Measurements from ENCODE around the gene ZFP69. TPM values are rescaled to one million over a fixed set of nuclear protein-coding genes. Genes with fewer than 3 reads are reported as not detected.

ZFP69 gene
- total and polyA plus RNA-seq, 10 of the 15 experiments (the other 5 are each of a cell fraction or from before 2014, with no cell fraction given) = 1.9 to 6.4 (median 3.7) TPM

DNA sequence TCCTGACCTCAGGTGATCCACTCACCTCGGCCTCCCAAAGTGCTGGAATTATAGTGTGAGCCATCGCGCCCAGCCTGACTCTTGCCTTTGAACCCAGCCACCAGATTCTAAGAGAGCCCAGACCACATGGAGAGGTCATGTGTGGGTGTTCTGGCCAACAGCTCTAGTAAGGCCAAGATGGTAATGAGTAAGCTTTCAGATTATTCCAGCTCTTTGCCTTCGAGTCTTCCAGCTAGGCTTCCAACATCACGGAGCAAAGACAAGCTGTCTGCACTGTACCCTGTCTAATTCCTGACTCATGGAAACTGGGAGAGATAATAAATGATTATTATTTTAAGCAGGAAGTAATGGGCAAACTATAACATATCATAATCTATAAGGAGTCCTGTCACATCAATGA, 41.6 kb upstream of the ZFP69 start:
- Histone ChIP-seq H3K9ac (ENCODE audit: control insufficient read depth, insufficient read depth, low read length) (no peak overlapping the region), H3K9me3 (replicated peaks; ENCODE audit: control insufficient read depth, insufficient read depth, low read length) (no peaks in the 10 kb centered on the region; the same call in 1 of the 3 replicates), H3K36me3 (ENCODE audit: control insufficient read depth in 2 of 2, insufficient read depth in 2 of 2, low read length in 1 of 2) (no peaks in the 10 kb centered on the region), H3K27ac (ENCODE audit: control insufficient read depth, insufficient read depth) (no peak overlapping the region), H3K27me3 (replicated peaks in 1 of 2; ENCODE audit: control insufficient read depth in 2 of 2, insufficient read depth in 2 of 2, low read length in 1 of 2) (no peaks in the 10 kb centered on the region), H2AFZ (ENCODE audit: control insufficient read depth, low read depth, low read length) (no peak overlapping the region), H3K4me2 (ENCODE audit: control insufficient read depth, insufficient read depth) (no peak overlapping the region), H3K79me2 (ENCODE audit: control insufficient read depth, insufficient read depth, low read length) (no peaks in the 10 kb centered on the region), H3K4me3 (no peak overlapping the region), H4K20me1 (ENCODE audit: control insufficient read depth, insufficient read depth) (no peaks in the 10 kb centered on the region), H3K4me1 (ENCODE audit: control insufficient read depth, insufficient read depth, low read length) (no peaks in the 10 kb centered on the region)
- FAIRE-seq (no peak), ATAC-seq (no peak), DNase-seq (ENCODE audit: low read depth, low spot score) (no peak)
- no peak for TF ChIP-seq EZH2 (IDR thresholded peaks at IDR 0.05; ENCODE audit: borderline replicate concordance, control insufficient read depth, low read depth, low read length)
- TF ChIP-seq KLF5 (IDR thresholded peaks at IDR 0.05; ENCODE audit: partially characterized antibody) = no peak
- TF ChIP-seq RELA (IDR thresholded peaks at IDR 0.05; ENCODE audit: borderline replicate concordance, partially characterized antibody) = no peak
- TF ChIP-seq RFX5 (IDR thresholded peaks at IDR 0.05; ENCODE audit: low read depth, low read length) = no peak
- no peak for TF ChIP-seq ZZZ3 (IDR thresholded peaks at IDR 0.05; ENCODE audit: control insufficient read depth, insufficient read length, low read depth)
- TF ChIP-seq IRF3 (IDR thresholded peaks at IDR 0.05) = no peak
- TF ChIP-seq RUNX3 (IDR thresholded peaks at IDR 0.05; ENCODE audit: low read length) = no peak
- TF ChIP-seq NFYB (IDR thresholded peaks at IDR 0.05; ENCODE audit: insufficient read depth, low read depth, low read length) = no peak
- TF ChIP-seq RCOR1 (conservative IDR thresholded peaks at IDR 0.05; ENCODE audit: low read depth, low read length) = no peak
- TF ChIP-seq TCF3 (IDR thresholded peaks at IDR 0.05; ENCODE audit: borderline replicate concordance, insufficient read depth, low read depth, low read length) = no peak
- no peak for TF ChIP-seq TCF12 (IDR thresholded peaks at IDR 0.05; ENCODE audit: low read depth, low read length)
- no peak for TF ChIP-seq POU2F2 (IDR thresholded peaks at IDR 0.05; ENCODE audit: borderline replicate concordance, low read depth, low read length)
- TF ChIP-seq SUZ12 (IDR thresholded peaks at IDR 0.05; ENCODE audit: unreplicated experiment) = no peak
- ChIA-PET CTCF (interaction anchor here (2.8 kb wide), 1 partner anchor 291 kb away, joined by 8 read pairs; no protein-coding TSS in a partner anchor), POLR2A (interaction anchor here (0.7 kb wide), 1 partner anchor 9 kb away, joined by 3 read pairs; no protein-coding TSS in a partner anchor), SMC1A (ENCODE audit: uncharacterized antibody, unreplicated experiment) (interaction anchor here (0.7 to 1.7 kb wide), 3 partner anchors 18 to 292 kb away, joined by 3 to 4 read pairs (median 3); no protein-coding TSS in a partner anchor), RAD21 (ENCODE audit: unreplicated experiment) (interaction anchor here (0.7 kb wide), 1 partner anchor 29 kb away, joined by 3 read pairs; no protein-coding TSS in a partner anchor)
- 96% methylated on average over 5 of the region's 5 CpGs for WGBS (ENCODE audit: insufficient coverage, insufficient replicate concordance, low lambda C conversion rate, missing lambda C conversion rate)
- intact Hi-C loops (cut with micrococcal nuclease; ENCODE audit: unreplicated experiment) = no loop called here
- no TSS peak for BruUV-seq (replicated peaks)
- in situ Hi-C loops (cut with MboI) = no loop called here

All from GM12878 (cell line).